ENCODE results near the gene TALDO1.

Gene TALDO1

DNA sequence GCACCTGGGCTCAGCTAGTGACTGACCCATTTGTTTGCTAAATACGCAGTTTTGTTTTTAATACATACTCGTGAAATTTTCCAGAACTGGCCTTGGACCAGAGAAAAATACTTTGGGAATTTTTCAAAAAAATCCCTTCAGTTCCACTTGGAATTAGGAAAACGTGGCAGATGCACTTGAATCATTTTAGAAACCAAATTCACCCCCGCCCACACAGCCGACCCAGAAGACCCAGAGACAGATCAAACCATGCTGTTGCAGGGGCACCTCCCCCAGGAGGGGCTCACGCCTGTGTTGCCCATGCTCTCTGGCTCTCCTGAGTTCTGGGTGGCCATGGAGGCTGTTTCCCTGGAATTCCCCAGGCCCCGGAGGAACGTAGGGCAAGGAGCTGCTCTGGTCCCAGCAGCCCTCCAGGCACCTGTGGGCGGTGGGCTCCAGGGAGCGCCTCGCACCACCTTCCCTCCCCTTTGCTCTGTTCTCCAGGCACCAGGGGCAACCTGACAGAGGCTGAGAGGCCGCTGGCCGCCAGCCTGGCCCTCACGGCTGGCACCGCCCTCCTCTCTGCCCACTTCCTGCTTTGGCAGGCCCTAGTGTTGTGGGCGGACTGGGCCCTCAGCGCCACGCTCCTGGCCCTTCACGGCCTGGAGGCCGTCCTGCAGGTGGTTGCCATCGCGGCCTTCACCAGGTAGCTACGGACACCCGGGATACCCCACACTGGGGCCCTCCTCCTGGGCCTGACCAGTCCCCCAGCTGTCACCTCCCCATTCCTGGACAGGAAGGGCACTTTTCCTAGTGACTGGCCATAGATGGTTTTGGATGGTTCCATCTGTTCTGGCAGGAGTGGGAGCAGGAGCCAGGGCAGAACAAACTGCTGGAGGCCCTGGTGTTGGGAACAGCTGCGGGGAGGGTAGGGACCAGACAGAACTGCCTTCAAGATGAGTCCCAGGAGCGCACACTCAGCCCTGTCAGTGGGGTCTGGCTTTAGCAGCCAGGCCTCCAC is 44.5 kb upstream of the TALDO1 start:
- no peak overlapping the region for H3K4me3 ChIP-seq (ENCODE audit: low read length)
- DNase-seq (ENCODE audit: low read depth), result no peak
- TF ChIP-seq CTCF (conservative IDR thresholded peaks at IDR 0.05; ENCODE audit: low read length), result no peak

- H3K4me3 ChIP-seq (ENCODE audit: low read length), result no peak overlapping the region
- DNase-seq (ENCODE audit: low read depth), result no peak
- TF ChIP-seq CTCF (conservative IDR thresholded peaks at IDR 0.05; ENCODE audit: low read length), result no peak
Measured at GRCh38 chr11:703506-703905, 43.8 kb upstream of the TALDO1 start.

DNA sequence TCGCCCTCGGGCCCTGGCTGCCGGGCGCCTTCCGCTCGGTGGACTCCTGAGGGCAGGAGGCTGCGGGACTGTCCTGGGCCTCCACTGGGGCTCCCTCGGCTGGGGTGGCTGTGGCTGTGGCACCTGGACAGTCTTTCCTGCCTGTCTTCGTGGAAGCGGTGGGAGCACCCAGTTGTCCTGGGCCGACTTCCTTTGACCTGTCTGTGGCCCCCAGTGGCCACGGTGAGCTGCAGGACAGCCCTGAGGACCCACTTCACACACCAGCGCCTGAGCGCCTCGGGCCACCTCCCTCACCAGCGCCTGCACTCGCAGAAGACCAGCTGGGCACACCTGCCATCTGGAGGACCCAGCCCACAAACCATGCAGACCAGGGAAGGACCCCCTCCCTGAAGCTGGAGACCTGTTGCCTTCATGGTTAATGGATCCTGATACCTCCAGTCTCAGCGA is 43.0 kb upstream of the TALDO1 start:
- 0 out of 2 replicates have a peak overlapping the region, but pooled peaks have one; percentile 89 for H3K4me3 ChIP-seq (ENCODE audit: low read length)
- TF ChIP-seq CTCF (conservative IDR thresholded peaks at IDR 0.05; ENCODE audit: low read length), result no peak
- DNase-seq (ENCODE audit: low read depth), result no peak

GRCh38 chr11:704781-705645 is 42.3 kb upstream of the TALDO1 start:
- peak overlapping the region; percentile 89 for H3K4me3 ChIP-seq (ENCODE audit: low read length)
- DNase-seq (ENCODE audit: low read depth), result no peak
- no peak for TF ChIP-seq CTCF (conservative IDR thresholded peaks at IDR 0.05; ENCODE audit: low read length)

DNA sequence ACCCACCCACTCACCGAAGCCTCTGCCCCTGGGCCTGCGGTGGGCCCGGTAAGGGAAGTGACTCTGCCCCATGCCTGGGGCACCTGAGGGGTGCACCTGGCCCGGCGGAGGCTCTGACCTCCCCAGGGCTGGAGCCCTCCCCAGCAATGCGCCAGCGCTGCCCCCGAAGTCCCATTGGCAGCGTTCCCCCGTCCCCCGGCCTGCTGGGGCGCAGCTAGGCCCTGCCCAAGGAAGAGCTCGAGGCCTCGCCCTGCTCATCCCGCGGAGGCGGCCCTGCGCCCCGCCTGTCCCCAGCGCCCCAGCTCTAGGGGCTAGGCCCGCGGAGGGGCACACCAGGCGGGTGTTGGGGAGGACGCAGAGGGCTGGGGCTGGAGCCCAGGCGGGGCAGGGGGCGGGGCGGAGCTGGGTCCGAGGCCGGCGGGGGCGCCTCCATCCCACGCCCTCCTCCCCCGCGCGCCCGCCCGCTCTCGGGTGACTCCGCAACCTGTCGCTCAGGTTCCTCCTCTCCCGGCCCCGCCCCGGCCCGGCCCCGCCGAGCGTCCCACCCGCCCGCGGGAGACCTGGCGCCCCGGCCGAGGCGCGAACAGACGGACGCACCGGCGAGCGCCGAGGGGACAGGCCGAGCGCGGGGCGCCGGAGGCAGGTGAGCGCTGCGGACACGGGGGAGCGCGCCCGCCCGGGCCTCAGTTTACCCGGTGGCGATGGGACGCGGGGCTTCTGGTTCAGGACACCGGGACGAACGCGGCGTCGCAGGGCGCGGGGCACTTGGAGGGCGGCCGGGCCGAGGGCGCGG is 41.4 kb upstream of the TALDO1 start, which contains the start of gene EPS8L2:
TSS of gene EPS8L2 (plus strand) at position 586 of the 793 bp plus-strand sequence. CDS start 3,177 bp downstream, outside the sequence.
- no peak for DNase-seq (ENCODE audit: low read depth)
- no peak for TF ChIP-seq CTCF (conservative IDR thresholded peaks at IDR 0.05; ENCODE audit: low read length)
- H3K4me3 ChIP-seq (ENCODE audit: low read length), result peak within 1 kb of the TSS; percentile 89

DNA sequence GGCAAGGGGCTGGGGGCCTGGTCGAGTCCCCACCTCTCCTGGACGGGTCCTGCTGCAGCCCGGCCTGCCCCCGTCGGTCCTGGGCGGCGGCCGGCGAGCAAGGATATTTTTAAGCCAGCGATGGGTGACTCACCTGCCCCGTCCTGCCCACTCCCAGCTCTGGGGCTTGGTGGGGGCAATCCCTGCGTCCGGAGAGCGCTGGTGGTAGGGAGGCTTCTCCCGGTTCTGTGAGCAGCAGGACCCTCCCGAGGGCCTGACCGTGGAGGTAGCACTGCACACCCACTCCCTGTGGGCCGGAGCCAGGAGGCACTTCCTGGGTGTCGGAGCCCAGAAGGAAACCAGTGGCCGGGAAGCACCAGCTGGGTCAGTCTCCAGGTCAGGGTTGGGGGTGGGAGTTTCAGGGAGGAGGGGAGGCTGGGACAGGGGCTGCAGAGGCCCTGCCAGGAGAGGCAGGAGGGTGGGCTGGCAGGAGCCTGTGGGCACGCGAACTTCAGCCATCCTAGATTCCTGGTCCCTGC is 40.8 kb upstream of the TALDO1 start:
- no peak for TF ChIP-seq CTCF (conservative IDR thresholded peaks at IDR 0.05; ENCODE audit: low read length)
- peak overlapping the region; percentile 89 for H3K4me3 ChIP-seq (ENCODE audit: low read length)
- DNase-seq (ENCODE audit: low read depth), result peak; percentile 43

Measured in AG10803 (cell line).